GM18951 (cell line): ENCODE measurements around the gene C1orf35.

ENCODE experiments used
- POLR2A ChIP-seq: IDR thresholded peaks from 4 replicates; pipeline ENCODE4 v1.6.1; 2011; ENCODE audit warnings: mild to moderate bottlenecking; ENCODE audit not compliant: insufficient read length, insufficient read depth; ENCODE audit errors: extremely low read depth
- in situ Hi-C: fragments of 300-500 bp; cut with MboI; formaldehyde crosslinking; loops from one replicate; pipeline ENCODE4 v1.12.0; 2022; ENCODE audit warnings: low sequenced_read_pairs, mixed read lengths, inconsistent platforms; ENCODE audit not compliant: unreplicated experiment

C1orf35 gene

DNA sequence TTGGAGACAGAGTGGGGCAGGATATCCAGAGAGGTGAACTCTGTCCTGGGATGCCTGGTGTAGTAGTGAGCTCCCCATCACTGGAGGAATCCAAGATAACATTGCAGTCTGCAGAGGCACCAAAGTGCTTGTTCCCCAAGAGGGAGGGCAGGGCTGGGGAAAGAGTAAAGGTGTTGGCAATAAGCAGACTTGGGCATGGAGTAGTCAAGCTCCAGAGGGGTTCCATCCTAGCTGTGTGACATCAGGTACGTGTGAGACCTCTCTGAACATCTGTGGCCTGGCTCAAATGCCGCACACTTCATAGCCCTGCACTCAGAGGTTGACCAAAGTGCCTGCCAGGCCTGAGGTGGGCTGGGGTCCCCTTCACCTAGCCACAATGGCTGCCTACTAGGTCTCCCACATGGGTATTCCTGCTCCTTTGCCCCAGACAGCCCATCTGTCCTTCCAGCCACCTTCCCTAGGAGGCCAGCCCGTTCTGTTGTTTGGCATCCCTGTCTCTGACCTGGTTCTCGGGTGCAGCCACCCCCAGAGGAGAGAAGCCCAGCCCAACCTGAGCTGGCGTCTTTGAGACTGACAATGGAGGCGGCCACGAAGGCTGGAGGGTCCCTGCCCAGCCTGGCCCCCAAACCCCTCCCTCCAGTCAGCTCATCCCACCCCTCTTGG lies 23.4 kb downstream of the C1orf35 start:
- TF ChIP-seq POLR2A = no peak
- in situ Hi-C loops = no loop called here

DNA sequence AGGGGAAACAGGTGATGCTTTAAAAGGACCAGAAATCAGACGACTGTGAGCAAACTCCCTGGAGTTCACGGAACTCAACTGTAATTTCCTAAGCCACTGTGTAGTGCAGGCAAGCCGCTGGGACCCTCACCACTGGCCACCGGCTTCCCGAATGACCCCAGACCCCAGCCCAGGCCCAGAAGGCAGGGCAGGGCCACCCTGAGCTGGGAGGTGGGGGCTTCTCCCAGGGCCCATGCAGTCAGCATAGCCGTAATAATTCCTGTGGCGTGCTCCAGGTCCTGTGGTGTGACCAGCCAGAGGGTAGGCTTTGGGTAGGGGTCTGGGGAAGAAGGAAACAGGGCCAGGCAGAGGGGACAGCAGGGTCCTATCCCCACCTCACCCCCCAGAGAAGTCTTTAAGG lies 24.1 kb downstream of the C1orf35 start:
- TF ChIP-seq POLR2A = no peak
- in situ Hi-C loops = no loop called here

DNA sequence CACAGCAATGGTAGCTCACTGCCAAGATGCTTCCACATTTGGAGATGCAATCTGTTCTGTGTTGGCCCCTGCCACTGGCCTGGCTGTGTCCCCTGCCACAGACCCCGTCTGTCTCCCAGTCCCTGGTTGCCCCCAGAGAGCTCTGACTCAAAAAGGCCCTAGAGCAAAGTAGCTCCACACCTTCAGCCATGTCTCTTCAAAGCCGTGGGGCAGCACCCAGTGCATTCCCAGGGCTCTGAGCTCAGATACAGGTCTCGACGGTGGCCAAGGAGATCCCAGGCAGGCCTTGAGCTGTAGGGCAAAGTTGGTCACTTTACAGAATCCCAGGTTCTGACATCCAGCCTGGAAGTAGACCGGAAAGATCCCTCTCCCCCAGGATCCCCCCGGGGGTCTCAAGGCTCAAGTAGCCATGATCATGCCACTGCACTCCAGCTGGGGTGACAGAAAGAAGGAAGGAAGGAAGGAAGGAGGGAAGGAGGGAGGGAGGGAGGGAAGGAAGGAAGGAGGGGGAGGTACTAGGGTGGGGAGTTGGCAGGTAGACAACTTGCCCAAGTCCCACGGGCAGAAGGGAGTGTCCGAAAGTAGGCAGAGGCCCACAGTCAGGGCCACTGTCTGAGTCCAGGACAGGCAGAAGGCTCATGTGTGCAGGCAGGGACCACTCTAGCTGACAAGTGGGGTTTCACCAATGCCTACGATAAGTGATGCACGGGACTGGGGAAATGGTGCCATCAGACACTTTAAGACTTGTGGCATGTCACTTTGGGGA lies 25.4 kb downstream of the C1orf35 start:
- in situ Hi-C loops = no loop called here
- TF ChIP-seq POLR2A = no peak

DNA sequence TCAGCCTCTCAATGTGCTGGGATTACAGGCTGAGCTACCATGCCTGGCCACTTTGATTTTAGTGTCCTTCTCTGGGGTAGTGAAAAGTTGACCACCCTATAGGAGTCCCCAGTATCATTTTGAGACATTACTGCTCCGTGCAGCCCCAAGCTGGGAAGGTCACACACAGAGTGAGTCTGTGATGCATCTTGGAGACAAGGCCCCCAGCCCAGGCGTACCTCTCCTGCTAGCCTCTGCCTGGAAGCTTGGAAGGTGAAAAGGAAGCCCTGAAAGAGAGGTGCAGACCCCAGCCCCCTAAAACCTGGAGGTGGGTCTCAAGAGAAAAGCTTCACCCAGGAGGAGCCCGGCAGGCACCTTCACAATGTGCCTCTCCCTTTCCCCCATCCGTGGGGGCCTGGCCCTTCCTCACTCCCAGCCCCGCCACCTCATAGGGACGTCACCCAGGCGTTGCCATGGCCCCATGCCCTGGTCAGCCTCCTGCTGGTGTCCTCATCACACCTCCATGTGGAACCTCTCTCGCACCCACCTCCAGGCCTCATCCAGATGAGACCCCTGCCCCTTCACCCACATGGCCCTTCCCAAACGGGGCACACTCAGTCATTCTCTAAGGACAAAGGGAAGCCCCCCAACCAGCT lies 26.2 kb downstream of the C1orf35 start:
- no peak for TF ChIP-seq POLR2A
- in situ Hi-C loops = no loop called here

DNA sequence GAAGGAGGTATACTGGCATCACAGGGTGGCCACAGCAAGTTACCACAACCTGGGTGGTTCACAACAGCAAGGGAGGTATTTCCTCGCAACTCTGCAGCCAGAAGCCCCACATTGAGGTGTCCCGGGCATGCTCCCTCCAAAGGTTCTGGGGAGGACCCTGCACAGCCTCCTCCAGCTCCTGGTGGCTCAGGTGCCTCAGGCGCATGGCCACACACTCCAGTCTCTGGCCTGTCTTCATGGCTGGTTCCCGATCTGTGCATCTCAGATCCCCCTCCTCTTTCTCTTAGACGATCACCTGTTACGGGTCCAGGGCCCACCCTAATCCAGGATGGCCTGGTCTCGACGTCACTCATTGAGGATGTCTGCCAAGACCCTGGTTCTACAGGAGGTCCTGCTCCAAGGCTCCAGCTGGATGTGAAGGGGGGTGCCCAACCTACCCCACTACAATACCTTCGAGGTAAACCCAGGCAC lies 27.3 kb downstream of the C1orf35 start:
- in situ Hi-C loops = no loop called here
- no peak for TF ChIP-seq POLR2A

DNA sequence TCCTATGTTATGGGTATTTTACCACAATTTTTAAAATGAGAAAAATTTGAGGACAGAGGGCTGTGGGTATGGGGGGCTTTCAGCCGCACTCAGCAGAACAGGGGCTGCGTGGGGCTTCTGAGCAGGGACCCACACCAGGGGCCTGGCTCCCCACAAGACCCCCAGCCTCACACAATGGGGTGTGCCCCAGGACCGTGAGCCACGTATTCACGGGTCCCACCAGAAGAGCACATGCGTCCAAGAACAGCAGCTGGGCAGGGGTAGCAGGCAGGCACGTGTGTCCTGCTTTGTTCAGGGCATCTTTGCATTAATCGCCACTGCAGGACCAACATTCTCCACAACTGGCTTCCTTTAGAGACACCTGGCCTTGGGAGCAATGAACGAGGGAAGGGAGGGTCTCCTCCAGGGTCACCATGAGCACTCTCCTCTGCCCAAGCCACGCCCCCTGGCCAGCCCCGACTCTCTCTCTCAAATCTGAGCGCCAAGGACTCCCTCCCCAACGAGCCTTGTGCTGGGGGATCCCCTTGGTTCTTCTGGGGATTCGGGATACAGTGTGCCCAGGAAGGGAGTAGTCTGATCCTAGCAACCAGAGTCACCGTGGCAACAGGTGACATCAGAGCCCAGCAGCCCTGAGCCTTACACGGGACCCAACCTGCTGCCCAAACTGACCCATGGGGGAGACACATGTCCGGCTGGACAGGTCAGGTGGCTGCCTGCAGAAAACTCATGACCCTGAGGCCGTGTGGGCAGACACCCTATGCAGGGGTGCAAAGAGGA lies 28.0 kb downstream of the C1orf35 start:
- TF ChIP-seq POLR2A = no peak
- in situ Hi-C loops = no loop called here

DNA sequence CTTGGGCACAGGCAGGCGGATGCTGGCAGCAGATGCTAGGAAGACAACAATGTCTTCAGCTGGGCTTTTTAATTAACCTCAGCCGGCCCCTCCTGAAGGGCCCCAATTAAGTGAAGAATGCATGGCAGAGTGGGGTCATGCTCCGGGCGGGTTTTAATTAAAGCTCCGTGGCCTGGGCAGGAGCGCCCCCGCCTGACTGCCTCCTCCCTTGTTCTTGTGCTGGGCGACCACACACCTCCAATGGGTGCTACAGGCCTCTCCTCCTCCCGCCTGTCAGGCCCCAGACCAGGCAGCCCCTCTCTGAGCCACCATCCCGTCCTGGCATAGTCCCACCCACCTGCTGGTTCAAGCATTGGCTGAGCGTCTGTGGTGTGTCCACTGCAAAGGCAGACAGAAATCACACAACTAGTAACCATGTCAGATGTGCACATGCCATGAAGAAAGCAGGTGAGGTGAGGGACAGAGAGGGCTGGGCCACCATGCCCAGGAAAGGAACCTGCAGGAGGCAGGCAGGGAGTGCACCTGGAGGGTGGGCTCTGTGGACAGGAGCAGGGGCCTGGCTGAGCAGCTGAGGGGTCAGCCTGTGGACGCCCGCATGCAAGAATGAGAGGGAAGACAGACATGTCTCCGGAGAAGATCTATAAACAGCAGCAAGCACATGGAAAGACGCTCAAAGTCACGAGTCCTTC lies 29.1 kb downstream of the C1orf35 start:
- in situ Hi-C loops = no loop called here

DNA sequence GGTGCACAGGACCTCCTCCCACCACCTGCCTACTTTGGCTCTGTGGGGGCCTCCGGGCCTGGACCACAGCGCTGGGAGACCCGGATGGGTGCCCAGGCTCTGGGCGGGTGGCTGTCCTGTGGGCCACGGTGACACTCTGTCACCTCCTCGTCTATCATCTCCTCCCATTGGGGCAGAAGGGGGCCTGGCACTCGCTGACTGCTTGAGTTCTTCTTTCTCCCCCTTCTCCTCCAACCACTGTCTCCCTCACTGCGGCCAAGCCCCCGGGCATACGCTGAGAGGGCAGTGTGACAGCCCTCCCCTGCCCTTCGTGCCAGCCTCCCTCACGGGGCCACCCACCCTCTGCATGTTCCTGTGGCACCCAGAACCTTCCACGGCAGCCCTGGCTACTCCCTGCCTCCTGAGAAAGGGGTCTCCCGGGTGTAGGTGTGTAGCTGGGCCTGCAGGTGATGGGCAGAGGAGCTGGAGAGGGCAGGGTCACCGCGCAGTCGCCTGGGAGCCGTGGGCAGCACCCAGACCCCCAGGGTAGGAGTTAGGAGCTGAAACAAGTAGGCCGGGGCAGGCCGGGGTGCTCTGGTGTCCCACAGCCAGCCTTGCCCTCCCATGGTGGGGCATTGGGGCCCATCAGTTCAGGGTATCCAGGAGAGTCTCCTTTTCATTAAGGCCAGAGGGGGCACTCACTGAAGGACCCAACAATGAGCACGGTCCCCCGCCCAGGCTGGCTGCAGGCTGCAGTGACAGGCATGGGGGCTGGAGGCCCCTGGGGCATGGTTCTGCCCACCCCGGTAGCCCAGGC lies 29.9 kb downstream of the C1orf35 start:
- TF ChIP-seq POLR2A = no peak
- in situ Hi-C loops = no loop called here

More for the DNA sequence above, 29.1 kb downstream of the C1orf35 start:
- TF ChIP-seq POLR2A = no peak

DNA sequence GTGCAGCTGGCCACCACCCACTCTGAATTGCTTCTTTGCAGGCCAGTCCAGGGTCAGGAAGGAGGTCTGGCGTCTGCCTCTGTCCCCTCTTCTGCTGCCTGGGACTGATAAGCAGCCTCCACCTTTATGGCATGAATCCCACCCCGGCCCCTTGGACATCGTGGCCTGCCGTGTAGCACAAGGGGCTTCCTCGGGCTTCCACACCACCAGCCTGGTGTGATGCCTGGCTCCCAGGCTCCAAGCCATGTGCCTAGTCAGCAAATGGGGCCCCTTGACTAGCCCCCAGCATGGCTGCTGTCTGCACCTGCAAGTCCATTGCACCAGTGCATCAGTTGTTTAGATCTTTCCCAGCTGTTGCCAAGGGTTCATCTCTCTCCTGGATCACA lies 30.5 kb downstream of the C1orf35 start:
- in situ Hi-C loops = no loop called here
- TF ChIP-seq POLR2A = no peak

DNA sequence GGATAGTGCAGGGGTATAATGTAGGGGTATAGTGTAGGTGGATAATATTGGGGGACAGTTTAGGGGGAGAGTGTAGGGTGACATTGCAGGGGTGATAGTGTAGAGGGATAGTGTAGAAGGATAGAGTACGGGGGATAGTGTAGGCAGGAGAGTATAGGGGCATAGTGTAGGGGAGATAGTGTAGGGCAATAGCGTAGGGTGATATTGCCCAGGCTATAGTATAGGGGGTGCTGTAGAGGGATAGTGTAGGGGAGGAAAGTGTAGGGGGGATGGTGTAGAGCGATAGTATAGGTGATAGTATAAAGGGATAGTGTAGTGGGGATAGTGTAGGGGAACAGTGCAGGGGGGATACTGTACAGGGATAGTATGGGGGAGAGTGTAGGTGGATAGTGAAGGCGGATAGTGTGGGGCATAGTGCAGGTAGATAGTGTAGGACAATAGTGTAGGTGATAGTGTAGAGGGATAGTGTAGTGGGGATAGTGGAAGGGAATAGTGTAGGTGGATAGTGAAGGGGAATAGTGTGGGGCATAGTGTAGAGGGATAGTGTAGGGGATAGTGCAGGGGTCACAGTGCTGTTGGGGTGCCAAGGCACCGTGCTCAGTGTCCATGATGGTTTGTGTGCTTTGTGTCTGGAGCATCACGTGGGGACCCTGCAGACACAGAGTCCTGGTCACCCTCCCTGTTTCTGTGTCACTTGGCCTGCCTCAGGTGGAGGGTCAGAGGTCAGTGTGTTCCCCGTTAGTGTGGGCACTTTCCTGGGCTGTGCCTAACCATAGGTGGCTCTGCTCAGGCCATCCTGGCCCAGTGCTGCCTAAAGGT lies 31.1 kb downstream of the C1orf35 start:
- TF ChIP-seq POLR2A = no peak
- in situ Hi-C loops = no loop called here

DNA sequence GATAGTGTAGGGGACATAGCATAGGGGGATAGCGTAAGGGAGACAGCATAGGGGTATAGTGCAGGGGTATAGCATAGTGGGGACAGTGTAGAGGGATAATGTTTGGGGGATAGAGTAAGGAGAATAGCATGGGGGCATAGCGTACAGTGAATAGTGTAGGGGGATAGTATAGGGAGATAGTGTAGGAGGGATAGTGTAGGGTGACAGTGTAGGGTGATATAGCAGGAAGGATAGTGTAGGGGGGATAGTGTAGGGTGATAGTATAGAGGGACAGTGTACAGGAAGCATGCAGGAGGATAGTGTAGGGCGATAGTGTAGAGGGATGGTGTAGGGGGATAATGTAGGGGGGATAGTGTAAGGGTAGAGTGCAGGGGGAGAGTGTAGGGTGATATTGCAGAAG lies 32.3 kb downstream of the C1orf35 start:
- TF ChIP-seq POLR2A = no peak
- in situ Hi-C loops = no loop called here
